ENCODE measurements around the gene RTN1.
"Not testable (repeated sequence)": the region's sequence is repeated elsewhere in the genome, so short reads cannot be mapped to it uniquely, and the experiment has no call there.

The RTN1 gene

DNA sequence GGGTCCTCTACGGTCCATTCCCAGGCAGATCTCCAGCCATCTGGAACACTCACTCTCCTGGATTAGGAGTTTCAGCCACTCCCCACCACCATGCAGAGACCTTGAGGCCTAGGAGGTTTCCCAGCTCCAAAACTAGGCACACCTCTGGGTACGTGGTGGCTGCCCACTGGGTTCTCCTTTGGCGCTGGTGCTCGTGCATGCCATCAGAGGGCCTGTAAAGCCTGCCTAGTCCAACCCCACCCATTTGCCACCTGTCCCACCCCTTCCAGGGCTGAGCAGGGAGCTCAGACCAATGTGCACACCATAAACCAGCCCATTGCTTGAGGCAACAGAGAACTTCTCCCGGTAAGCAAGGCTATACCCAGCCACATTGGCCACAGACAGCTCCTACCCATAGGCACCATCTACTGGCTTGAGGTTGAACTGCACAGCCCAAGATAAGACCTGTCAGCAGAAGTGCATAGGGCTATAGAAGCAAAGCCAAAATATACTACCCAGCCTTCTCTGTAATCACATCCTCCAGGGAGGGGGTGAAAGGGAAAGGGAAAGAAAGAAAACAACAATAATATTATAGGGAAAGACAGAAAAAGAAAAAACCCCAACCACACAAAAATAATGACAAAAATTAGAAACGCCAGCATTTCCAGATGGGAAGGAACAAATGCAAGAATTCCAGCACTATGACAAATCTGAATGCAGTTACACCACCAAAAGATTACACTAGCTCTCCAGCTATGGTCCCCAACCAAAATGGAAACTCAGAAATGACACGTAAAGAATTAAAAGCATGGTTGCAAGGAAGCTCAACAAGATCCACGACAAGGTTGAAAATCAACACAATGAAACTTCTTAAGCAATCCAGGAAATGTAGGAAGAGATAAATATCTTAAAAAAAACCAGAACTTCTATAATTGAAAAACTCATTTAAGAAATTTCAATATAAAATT, 182.1 kb downstream of the RTN1 start:
- Histone ChIP-seq H3K4me1 (ENCODE audit: control insufficient read depth, insufficient read depth, low read length, poor library complexity, severe bottlenecking) (no peaks in the 10 kb centered on the region), H3K27me3 (replicated peaks; ENCODE audit: control insufficient read depth, insufficient read depth, low read length, poor library complexity, severe bottlenecking) (no peaks in the 10 kb centered on the region), H3K4me3 (ENCODE audit: insufficient read depth, low read depth, low read length, poor library complexity, severe bottlenecking) (no peak overlapping the region), H3K9me3 (ENCODE audit: control insufficient read depth, low read length) (no peaks in the 10 kb centered on the region), H3K27ac (ENCODE audit: insufficient read depth, low read length, poor library complexity, severe bottlenecking) (no peak overlapping the region), H3K36me3 (ENCODE audit: control insufficient read depth, insufficient read depth, low read length) (no peaks in the 10 kb centered on the region)
- no peak for DNase-seq

DNA sequence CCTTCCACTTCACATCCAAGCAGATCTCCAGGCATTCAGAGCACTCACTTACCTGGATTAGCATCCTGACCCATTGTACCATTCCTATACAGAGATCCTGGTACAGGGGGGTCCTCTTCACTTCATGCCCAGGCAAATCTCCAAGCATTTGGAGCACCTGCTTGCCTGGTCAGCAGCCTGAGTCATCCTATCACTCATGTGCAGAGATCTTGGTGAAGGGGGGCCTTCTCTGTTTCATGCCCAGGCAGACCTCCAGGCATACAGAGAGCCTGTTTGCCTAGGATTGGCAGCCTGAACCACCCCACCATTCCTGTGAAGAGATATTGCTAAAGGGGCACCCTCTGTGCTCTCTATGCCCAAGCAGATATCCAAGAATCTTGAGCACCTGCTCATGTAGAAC, 182.9 kb downstream of the RTN1 start:
- Histone ChIP-seq H3K4me3 (ENCODE audit: insufficient read depth, low read depth, low read length, poor library complexity, severe bottlenecking) (no peak overlapping the region), H3K4me1 (ENCODE audit: control insufficient read depth, insufficient read depth, low read length, poor library complexity, severe bottlenecking) (no peaks in the 10 kb centered on the region), H3K27ac (ENCODE audit: insufficient read depth, low read length, poor library complexity, severe bottlenecking) (no peak overlapping the region), H3K27me3 (replicated peaks; ENCODE audit: control insufficient read depth, insufficient read depth, low read length, poor library complexity, severe bottlenecking) (no peaks in the 10 kb centered on the region), H3K9me3 (ENCODE audit: control insufficient read depth, low read length) (no peaks in the 10 kb centered on the region), H3K36me3 (ENCODE audit: control insufficient read depth, insufficient read depth, low read length) (no peaks in the 10 kb centered on the region)
- no peak for DNase-seq

DNA sequence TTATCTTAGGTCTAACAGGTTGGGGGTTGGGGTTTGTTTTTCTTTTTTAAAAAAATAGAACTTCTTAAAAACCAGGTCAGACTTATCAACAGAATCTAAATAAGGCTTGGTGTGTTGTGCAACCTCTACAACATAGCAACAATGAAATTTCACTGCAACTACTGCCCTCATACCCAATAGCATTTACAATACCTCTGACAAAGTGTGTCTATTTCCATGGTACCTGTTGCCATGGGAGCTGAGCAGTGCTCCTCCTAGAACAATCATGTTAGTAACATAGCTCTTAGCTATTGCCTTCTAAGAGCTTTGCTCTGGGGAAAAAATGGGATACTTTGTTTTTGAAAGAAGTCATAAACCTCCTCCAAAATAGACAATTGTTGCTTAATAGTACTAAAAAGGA, 190.7 kb downstream of the RTN1 start:
- H3K36me3 ChIP-seq (ENCODE audit: control insufficient read depth, insufficient read depth, low read length), result no peaks in the 10 kb centered on the region
- no peaks in the 10 kb centered on the region for H3K27me3 ChIP-seq (replicated peaks; ENCODE audit: control insufficient read depth, insufficient read depth, low read length, poor library complexity, severe bottlenecking)
- no peak for DNase-seq
- no peaks in the 10 kb centered on the region for H3K4me1 ChIP-seq (ENCODE audit: control insufficient read depth, insufficient read depth, low read length, poor library complexity, severe bottlenecking)
- no peaks in the 10 kb centered on the region for H3K9me3 ChIP-seq (ENCODE audit: control insufficient read depth, low read length)
- no peak overlapping the region for H3K4me3 ChIP-seq (ENCODE audit: insufficient read depth, low read depth, low read length, poor library complexity, severe bottlenecking)
- H3K27ac ChIP-seq (ENCODE audit: insufficient read depth, low read length, poor library complexity, severe bottlenecking), result no peak overlapping the region

DNA sequence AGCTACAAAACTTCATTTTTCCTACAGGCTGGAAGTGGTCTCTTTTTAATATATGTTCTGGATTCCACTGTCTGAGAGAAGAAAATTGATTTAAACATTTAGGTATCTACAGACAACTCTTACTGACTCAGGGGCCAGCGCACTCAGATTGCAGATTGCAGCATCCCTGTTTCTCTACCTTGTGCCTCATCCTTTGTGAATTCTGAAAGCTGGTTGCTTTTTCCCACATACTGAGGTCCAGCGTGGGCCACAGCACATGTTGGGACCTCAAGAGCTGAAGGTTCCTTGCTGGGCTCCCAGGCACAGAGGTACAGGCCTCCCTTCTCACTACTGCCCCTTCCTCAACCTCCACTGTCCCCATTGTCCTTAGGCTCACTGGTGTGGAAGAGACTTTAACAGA, 192.2 kb downstream of the RTN1 start:
- Histone ChIP-seq H3K4me1 (ENCODE audit: control insufficient read depth, insufficient read depth, low read length, poor library complexity, severe bottlenecking) (no peaks in the 10 kb centered on the region), H3K4me3 (ENCODE audit: insufficient read depth, low read depth, low read length, poor library complexity, severe bottlenecking) (no peak overlapping the region), H3K9me3 (ENCODE audit: control insufficient read depth, low read length) (no peaks in the 10 kb centered on the region), H3K36me3 (ENCODE audit: control insufficient read depth, insufficient read depth, low read length) (no peaks in the 10 kb centered on the region), H3K27ac (ENCODE audit: insufficient read depth, low read length, poor library complexity, severe bottlenecking) (no peak overlapping the region), H3K27me3 (replicated peaks; ENCODE audit: control insufficient read depth, insufficient read depth, low read length, poor library complexity, severe bottlenecking) (no peaks in the 10 kb centered on the region)
- no peak for DNase-seq

DNA sequence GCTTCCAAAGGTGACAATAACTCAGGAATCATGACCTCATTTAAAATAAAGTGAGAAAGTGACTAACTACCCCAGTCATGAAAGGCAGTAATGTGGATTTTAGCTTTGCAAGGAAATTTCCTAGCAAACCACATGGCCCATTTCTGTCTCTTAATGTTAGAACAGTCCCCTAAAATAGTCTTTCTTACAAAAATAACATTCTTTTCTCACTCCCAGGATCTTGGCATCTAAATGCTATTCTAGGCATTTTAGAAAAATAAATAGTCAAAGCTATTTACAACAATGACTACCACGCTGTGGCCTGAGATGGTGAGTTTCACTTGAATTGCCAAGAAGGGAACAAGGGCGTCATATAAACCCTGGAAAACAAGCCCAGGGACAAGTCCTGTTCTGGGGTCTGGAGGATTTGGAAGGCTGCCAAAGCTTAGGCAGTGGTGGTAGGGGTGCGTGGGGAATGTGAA, 192.8 kb downstream of the RTN1 start:
- no peak overlapping the region for H3K27ac ChIP-seq (ENCODE audit: insufficient read depth, low read length, poor library complexity, severe bottlenecking)
- no peak for DNase-seq
- no peaks in the 10 kb centered on the region for H3K4me1 ChIP-seq (ENCODE audit: control insufficient read depth, insufficient read depth, low read length, poor library complexity, severe bottlenecking)
- no peaks in the 10 kb centered on the region for H3K27me3 ChIP-seq (replicated peaks; ENCODE audit: control insufficient read depth, insufficient read depth, low read length, poor library complexity, severe bottlenecking)
- H3K9me3 ChIP-seq (ENCODE audit: control insufficient read depth, low read length), result no peaks in the 10 kb centered on the region
- H3K4me3 ChIP-seq (ENCODE audit: insufficient read depth, low read depth, low read length, poor library complexity, severe bottlenecking), result no peak overlapping the region
- no peaks in the 10 kb centered on the region for H3K36me3 ChIP-seq (ENCODE audit: control insufficient read depth, insufficient read depth, low read length)

DNA sequence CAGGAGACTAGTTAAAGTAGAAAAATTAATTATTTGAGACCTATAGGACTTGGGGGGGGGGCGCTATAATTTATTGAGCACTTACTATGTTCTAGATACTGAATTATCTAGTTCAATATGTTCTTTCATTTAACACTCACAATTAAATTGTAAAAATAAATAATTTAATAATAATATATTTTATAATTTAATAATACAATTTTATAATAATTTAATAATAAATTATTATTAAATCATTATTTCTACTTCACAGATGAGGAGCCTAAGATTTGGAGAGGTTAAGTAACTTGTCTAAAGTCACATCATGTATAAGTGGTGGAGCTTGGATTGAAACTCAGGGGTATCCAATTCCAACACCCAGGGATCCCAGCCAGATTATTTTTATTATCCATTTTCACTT, 195.2 kb downstream of the RTN1 start:
- Histone ChIP-seq H3K27ac (ENCODE audit: insufficient read depth, low read length, poor library complexity, severe bottlenecking) (no peak overlapping the region), H3K27me3 (replicated peaks; ENCODE audit: control insufficient read depth, insufficient read depth, low read length, poor library complexity, severe bottlenecking) (no peaks in the 10 kb centered on the region), H3K9me3 (ENCODE audit: control insufficient read depth, low read length) (no peaks in the 10 kb centered on the region), H3K4me3 (ENCODE audit: insufficient read depth, low read depth, low read length, poor library complexity, severe bottlenecking) (no peak overlapping the region), H3K4me1 (ENCODE audit: control insufficient read depth, insufficient read depth, low read length, poor library complexity, severe bottlenecking) (no peaks in the 10 kb centered on the region), H3K36me3 (ENCODE audit: control insufficient read depth, insufficient read depth, low read length) (no peaks in the 10 kb centered on the region)
- no peak for DNase-seq

DNA sequence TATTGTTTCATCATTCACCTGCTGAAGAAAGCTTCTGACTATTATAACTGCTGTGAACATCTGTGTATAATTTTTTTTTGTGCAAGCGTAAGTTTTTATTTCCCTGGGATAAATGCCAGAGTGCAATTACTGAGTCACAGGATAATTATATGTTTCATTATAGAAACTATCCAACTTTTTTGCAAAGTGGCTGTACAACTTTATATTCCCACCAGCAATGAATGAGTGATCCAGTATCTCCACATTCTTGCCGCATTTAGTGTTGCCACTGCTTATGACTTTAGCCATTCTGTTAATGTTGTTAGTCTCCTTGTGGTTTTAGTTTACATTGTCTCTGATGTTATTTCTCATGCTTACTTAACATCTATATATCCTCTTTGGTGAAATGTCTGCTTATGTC, 205.8 kb downstream of the RTN1 start:
- Histone ChIP-seq H3K9me3 (ENCODE audit: control insufficient read depth, low read length) (no peaks in the 10 kb centered on the region), H3K27ac (ENCODE audit: insufficient read depth, low read length, poor library complexity, severe bottlenecking) (no peak overlapping the region), H3K4me3 (ENCODE audit: insufficient read depth, low read depth, low read length, poor library complexity, severe bottlenecking) (no peak overlapping the region), H3K27me3 (replicated peaks; ENCODE audit: control insufficient read depth, insufficient read depth, low read length, poor library complexity, severe bottlenecking) (no peaks in the 10 kb centered on the region), H3K36me3 (ENCODE audit: control insufficient read depth, insufficient read depth, low read length) (no peaks in the 10 kb centered on the region), H3K4me1 (ENCODE audit: control insufficient read depth, insufficient read depth, low read length, poor library complexity, severe bottlenecking) (no peaks in the 10 kb centered on the region)
- DNase-seq, result no peak

DNA sequence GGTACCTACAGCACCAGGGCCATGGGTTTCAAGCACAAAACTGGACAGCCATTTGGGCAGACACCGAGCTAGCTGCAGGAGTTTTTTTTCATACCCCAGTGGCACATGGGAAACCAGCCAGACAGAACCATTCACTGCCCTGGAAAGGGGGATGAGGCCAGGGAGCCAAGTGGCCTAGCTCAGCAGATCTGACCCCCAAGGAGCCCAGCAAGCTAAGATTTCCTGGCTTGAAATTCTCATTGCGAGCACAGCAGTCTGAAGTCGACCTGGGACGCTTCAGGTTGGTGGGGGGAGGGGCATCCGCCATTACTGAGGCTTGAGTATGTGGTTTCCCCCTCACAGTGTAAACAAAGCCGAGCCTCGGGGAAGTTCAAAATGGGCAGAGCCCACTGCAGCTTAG, 212.8 kb downstream of the RTN1 start:
- H3K9me3 ChIP-seq (ENCODE audit: control insufficient read depth, low read length), result no peaks in the 10 kb centered on the region
- no peaks in the 10 kb centered on the region for H3K4me1 ChIP-seq (ENCODE audit: control insufficient read depth, insufficient read depth, low read length, poor library complexity, severe bottlenecking)
- no peak for DNase-seq
- H3K36me3 ChIP-seq (ENCODE audit: control insufficient read depth, insufficient read depth, low read length), result no peaks in the 10 kb centered on the region
- no peak overlapping the region for H3K4me3 ChIP-seq (ENCODE audit: insufficient read depth, low read depth, low read length, poor library complexity, severe bottlenecking)
- no peak overlapping the region for H3K27ac ChIP-seq (ENCODE audit: insufficient read depth, low read length, poor library complexity, severe bottlenecking)
- H3K27me3 ChIP-seq (replicated peaks; ENCODE audit: control insufficient read depth, insufficient read depth, low read length, poor library complexity, severe bottlenecking), result no peaks in the 10 kb centered on the region

DNA sequence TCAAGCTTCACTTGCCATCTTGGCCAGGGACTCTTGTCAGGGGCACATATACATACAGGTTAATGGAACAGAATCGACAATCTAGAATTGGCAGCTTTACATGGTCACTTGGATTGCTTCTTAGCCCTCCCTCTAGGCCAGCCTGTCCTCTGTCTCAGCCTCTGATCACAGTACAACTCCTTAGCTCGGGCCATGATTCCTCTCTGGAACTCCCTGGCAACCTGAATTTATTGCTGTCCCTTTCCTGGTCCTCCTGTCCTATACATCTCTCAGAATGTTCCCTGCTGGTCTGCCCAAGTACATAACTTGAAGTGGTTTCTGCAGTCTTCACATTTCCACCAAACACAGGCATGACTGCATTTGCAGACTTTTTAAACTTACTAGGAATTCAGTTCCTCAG, 214.1 kb downstream of the RTN1 start:
- H3K4me1 ChIP-seq (ENCODE audit: control insufficient read depth, insufficient read depth, low read length, poor library complexity, severe bottlenecking), result no peaks in the 10 kb centered on the region
- no peak overlapping the region for H3K4me3 ChIP-seq (ENCODE audit: insufficient read depth, low read depth, low read length, poor library complexity, severe bottlenecking)
- no peak for DNase-seq
- H3K36me3 ChIP-seq (ENCODE audit: control insufficient read depth, insufficient read depth, low read length), result no peaks in the 10 kb centered on the region
- no peaks in the 10 kb centered on the region for H3K27me3 ChIP-seq (replicated peaks; ENCODE audit: control insufficient read depth, insufficient read depth, low read length, poor library complexity, severe bottlenecking)
- H3K9me3 ChIP-seq (ENCODE audit: control insufficient read depth, low read length), result no peaks in the 10 kb centered on the region
- no peak overlapping the region for H3K27ac ChIP-seq (ENCODE audit: insufficient read depth, low read length, poor library complexity, severe bottlenecking)

DNA sequence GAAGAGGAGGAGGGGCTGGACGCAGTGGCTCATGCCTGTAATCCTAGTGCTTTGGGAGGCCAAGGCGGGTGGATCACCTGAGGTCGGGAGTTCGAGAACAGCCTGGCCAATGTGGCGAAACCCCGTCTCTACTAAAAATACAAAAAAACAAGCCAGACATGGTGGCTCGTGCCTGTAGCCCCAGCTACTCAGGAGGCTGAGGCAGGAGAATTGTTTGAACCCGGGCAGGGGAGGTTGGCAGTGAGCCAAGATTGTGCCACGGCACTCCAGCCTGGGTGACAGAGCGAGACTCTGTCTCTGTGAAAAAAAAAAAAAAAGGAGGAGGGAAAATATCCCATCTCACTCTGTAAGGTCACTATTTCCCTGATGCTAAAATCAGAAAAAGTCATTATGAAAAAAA, 216.4 kb downstream of the RTN1 start:
- H3K9me3 ChIP-seq (ENCODE audit: control insufficient read depth, low read length); H3K27ac ChIP-seq (ENCODE audit: insufficient read depth, low read length, poor library complexity, severe bottlenecking); H3K36me3 ChIP-seq (ENCODE audit: control insufficient read depth, insufficient read depth, low read length); H3K4me3 ChIP-seq (ENCODE audit: insufficient read depth, low read depth, low read length, poor library complexity, severe bottlenecking); H3K27me3 ChIP-seq (replicated peaks; ENCODE audit: control insufficient read depth, insufficient read depth, low read length, poor library complexity, severe bottlenecking); DNase-seq; H3K4me1 ChIP-seq (ENCODE audit: control insufficient read depth, insufficient read depth, low read length, poor library complexity, severe bottlenecking): not testable (repeated sequence)
